HepG2 (cell line): ENCODE data around the gene PRR19. TPM values are rescaled to one million over a fixed set of nuclear protein-coding genes. Genes with fewer than 3 reads are reported as not detected.

ENCODE experiments used
- CEBPG ChIP-seq: IDR thresholded peaks from 2 replicates; pipeline ENCODE4 v1.6.1; 2016
- CHD2 ChIP-seq: IDR thresholded peaks from 2 replicates; pipeline ENCODE4 v1.6.1; 2011; ENCODE audit warnings: low read depth, low read length, improper control_type of control experiment
- CREB1 ChIP-seq, 2 experiments: fragments of 450-650 bp in 1 of 2; IDR thresholded peaks; 2 replicates each; pipeline ENCODE4 v1.6.1; 2016 to 2017; ENCODE audit warnings: control low read depth in 1 of 2, mild to moderate bottlenecking in 1 of 2, missing compliant biosample characterization in 1 of 2, missing genetic modification characterization in 1 of 2
- EP300 ChIP-seq, 3 experiments: sonication (generic) in 1 of 3; formaldehyde crosslinking in 1 of 3; IDR thresholded peaks; 2 replicates each; pipeline versions ENCODE4 v1.5.1 to v1.6.1; 2011 to 2020; ENCODE audit warnings: low read depth in 2 of 3, low read length in 2 of 3, borderline replicate concordance in 1 of 3, improper control_type of control experiment in 1 of 3, mild to moderate bottlenecking in 1 of 3, missing genetic modification reagents in 1 of 3, moderate library complexity in 1 of 3
- FOSL2 ChIP-seq: sonication (generic); formaldehyde crosslinking; IDR thresholded peaks from 2 replicates; pipeline ENCODE4 v1.4.0; 2020; ENCODE audit warnings: missing genetic modification reagents
- HDAC1 ChIP-seq: sonication (generic); formaldehyde crosslinking; IDR thresholded peaks from 2 replicates; pipeline ENCODE4 v1.5.1; 2020; ENCODE audit warnings: mild to moderate bottlenecking, missing genetic modification reagents
- JUN ChIP-seq: sonication (generic); formaldehyde crosslinking; IDR thresholded peaks from 2 replicates; pipeline ENCODE4 v1.4.0; 2020; ENCODE audit warnings: mild to moderate bottlenecking, missing genetic modification reagents
- NR2F6 ChIP-seq, 2 experiments: IDR thresholded peaks; 2 replicates each; pipeline ENCODE4 v1.6.1; 2016; ENCODE audit warnings: antibody characterized with exemption in 1 of 2, mild to moderate bottlenecking in 1 of 2
- PPARG ChIP-seq: conservative IDR thresholded peaks from 2 replicates; pipeline ENCODE4 v1.6.1; 2016; ENCODE audit warnings: missing biosample characterization, missing genetic modification reagents
- PRDM10 ChIP-seq: sonication (generic); formaldehyde crosslinking; IDR thresholded peaks from 2 replicates; pipeline ENCODE4 v1.4.0; 2020; ENCODE audit warnings: low read depth, missing genetic modification reagents
- RXRA ChIP-seq: sonication (generic); formaldehyde crosslinking; IDR thresholded peaks from 2 replicates; pipeline ENCODE4 v1.5.1; 2020; ENCODE audit warnings: missing genetic modification reagents
- SETDB1 ChIP-seq: sonication (generic); formaldehyde crosslinking; IDR thresholded peaks from 2 replicates; pipeline ENCODE4 v1.5.1; 2020; ENCODE audit warnings: missing genetic modification reagents, mild to moderate bottlenecking, borderline replicate concordance
- TARDBP ChIP-seq: sonication (generic); formaldehyde crosslinking; IDR thresholded peaks from 2 replicates; pipeline ENCODE4 v1.8.0; 2022; ENCODE audit warnings: mild to moderate bottlenecking, missing genetic modification reagents
- ZBTB38 ChIP-seq: sonication (generic); formaldehyde crosslinking; IDR thresholded peaks from 2 replicates; pipeline ENCODE4 v1.5.1; 2020; ENCODE audit warnings: mild to moderate bottlenecking, missing genetic modification reagents
- ZIK1 ChIP-seq: sonication (generic); formaldehyde crosslinking; IDR thresholded peaks from 2 replicates; pipeline ENCODE4 v1.5.0; 2020; ENCODE audit warnings: mild to moderate bottlenecking, low read depth, missing genetic modification reagents, borderline replicate concordance
- ZKSCAN8 ChIP-seq: IDR thresholded peaks from 2 replicates; pipeline ENCODE4 v1.6.1; 2016; ENCODE audit warnings: borderline replicate concordance, missing genetic modification reagents, missing compliant biosample characterization
- ZNF431 ChIP-seq: sonication (generic); formaldehyde crosslinking; IDR thresholded peaks from 2 replicates; pipeline ENCODE4 v1.9.0; 2022; ENCODE audit warnings: missing genetic modification reagents, low read depth, mild to moderate bottlenecking, borderline replicate concordance
- ZNF503 ChIP-seq: sonication (generic); formaldehyde crosslinking; IDR thresholded peaks from 2 replicates; pipeline ENCODE4 v1.4.0; 2020; ENCODE audit warnings: missing genetic modification reagents
- ZNF567 ChIP-seq: sonication (generic); formaldehyde crosslinking; IDR thresholded peaks from 2 replicates; pipeline ENCODE4 v1.8.1; 2023; ENCODE audit warnings: mild to moderate bottlenecking, missing genetic modification reagents, borderline replicate concordance
- ZNF616 ChIP-seq: sonication (generic); formaldehyde crosslinking; IDR thresholded peaks from 2 replicates; pipeline ENCODE4 v1.5.0; 2020; ENCODE audit warnings: low read depth, mild to moderate bottlenecking, missing genetic modification reagents
- ZNF710 ChIP-seq: sonication (generic); formaldehyde crosslinking; IDR thresholded peaks from 2 replicates; pipeline ENCODE4 v1.5.0; 2020; ENCODE audit warnings: mild to moderate bottlenecking, missing genetic modification reagents, borderline replicate concordance
- ZNF75D ChIP-seq: sonication (generic); formaldehyde crosslinking; IDR thresholded peaks from 2 replicates; pipeline ENCODE4 v1.8.1; 2023; ENCODE audit warnings: missing genetic modification reagents, mild to moderate bottlenecking, borderline replicate concordance
- polyA plus RNA-seq, 8 experiments: library from polyadenylated mRNA; depleted of rRNA in 3 of 8; stranded (reverse) in 7 of 8; unstranded in 1 of 8; fragments of >200 nt; fragmentation: Illumina TruSeq in 4 of 8; extraction: Trizol in 4 of 8; gene quantifications; 2 replicates each; pipeline versions ENCODE4 v1.2.1 to v1.2.3, GENCODE V29; 2011 to 2016; ENCODE audit warnings: low read depth in 4 of 8, missing spikeins in 1 of 8, mixed read lengths in 1 of 8; ENCODE audit not compliant: insufficient read depth in 1 of 8
- total RNA-seq, 5 experiments: library from RNA; depleted of rRNA; stranded (reverse); fragments of >200 nt; fragmentation: Illumina TruSeq; extraction: Trizol; gene quantifications; 2 replicates each; pipeline ENCODE4 v1.2.3, GENCODE V29; 2016; ENCODE audit warnings: low read depth in 1 of 5

PRR19 gene
- total and polyA plus RNA-seq, 2 of the 13 experiments (the other 11 are each of a cell fraction or from before 2014, with no cell fraction given): 0.21 to 0.33 TPM

GRCh38 chr19:42324655-42325307 lies 22.8 kb downstream of the PRR19 start (continued):
- TF ChIP-seq ZNF710 (CRISPR knock-in tag) (0 out of 2 replicates have a peak, but pooled peaks have one; percentile 16), RXRA (CRISPR knock-in tag) (no peak), ZNF567 (CRISPR knock-in tag) (no peak), EP300 (IDR thresholded peaks at IDR 0.05; ENCODE audit: low read depth in 2 of 2, low read length in 2 of 2) (no peak), EP300 (CRISPR knock-in tag; IDR thresholded peaks at IDR 0.05; ENCODE audit: borderline replicate concordance) (peak; percentile 13; the same call in 1 of the 2 replicates), SETDB1 (CRISPR knock-in tag) (no peak), CREB1 (IDR thresholded peaks at IDR 0.05) (no peak), CREB1 (CRISPR knock-in tag; IDR thresholded peaks at IDR 0.05) (no peak), ZKSCAN8 (CRISPR knock-in tag) (no peak), CHD2 (no peak), ZNF431 (CRISPR knock-in tag) (no peak), NR2F6 (IDR thresholded peaks at IDR 0.05) (peak; percentile 12; the same call in 1 of the 2 replicates), NR2F6 (CRISPR knock-in tag; IDR thresholded peaks at IDR 0.05) (no peak), JUN (CRISPR knock-in tag) (no peak), CEBPG (CRISPR knock-in tag) (no peak; the same call in 1 of the 2 replicates), ZBTB38 (CRISPR knock-in tag) (no peak), ZIK1 (CRISPR knock-in tag) (no peak), PRDM10 (CRISPR knock-in tag) (no peak), PPARG (CRISPR knock-in tag) (no peak), ZNF616 (no peak), HDAC1 (CRISPR knock-in tag) (peak; percentile 14; the same call in 1 of the 2 replicates), ZNF75D (CRISPR knock-in tag) (no peak), FOSL2 (no peak; the same call in 1 of the 2 replicates), TARDBP (CRISPR knock-in tag) (no peak), ZNF503 (CRISPR knock-in tag) (no peak)
